Heart right ventricle (tissue), 16 donors: ENCODE measurements around the gene DIP2C. TPM values are rescaled to one million over a fixed set of nuclear protein-coding genes. Genes with fewer than 3 reads are reported as not detected.

Source experiments
- ATAC-seq, 8 donors: fragments of 200-7000 bp; cut with Tn5 transposase; one replicate each; pipeline ENCODE4 v1.9.1; 2020; ENCODE audit warnings: mild to moderate bottlenecking in 8 of 8, moderate library complexity in 8 of 8, moderate number of reproducible peaks in 1 of 8
- DNase-seq, 2 donors: peaks; one replicate each; pipeline ENCODE4 v3.0.0-alpha.2; 2020
- H3K27ac ChIP-seq, 10 donors: fragments of 200-600 bp; sonication (generic) in 2 of 10; one replicate each; pipeline versions ENCODE4 v1.5.0 to v1.8.0; 2020 to 2022; ENCODE audit warnings: mild to moderate bottlenecking in 3 of 10
- H3K27me3 ChIP-seq, 7 donors: fragments of 200-600 bp; one replicate each; pipeline ENCODE4 v1.8.0; 2021 to 2022; ENCODE audit warnings: mild to moderate bottlenecking in 2 of 7
- H3K36me3 ChIP-seq, 9 donors: fragments of 200-600 bp; sonication (generic) in 1 of 9; one replicate each; pipeline versions ENCODE4 v1.5.0 to v1.8.0; 2020 to 2022; ENCODE audit warnings: mild to moderate bottlenecking in 2 of 9
- H3K4me1 ChIP-seq, 9 donors: fragments of 200-600 bp; sonication (generic) in 1 of 9; one replicate each; pipeline versions ENCODE4 v1.5.0 to v1.8.0; 2020 to 2022; ENCODE audit warnings: mild to moderate bottlenecking in 4 of 9
- H3K4me3 ChIP-seq, 10 donors: fragments of 200-600 bp; sonication (generic) in 2 of 10; one replicate each; pipeline versions ENCODE4 v1.5.0 to v1.8.0; 2020 to 2022; ENCODE audit warnings: mild to moderate bottlenecking in 7 of 10, moderate library complexity in 2 of 10
- H3K9me3 ChIP-seq, 11 donors: fragments of 200-600 bp in 10 of 11; sonication (generic) in 2 of 11; one replicate each; pipeline versions ENCODE4 v1.5.0 to v1.8.0; 2013 to 2022; ENCODE audit warnings: mild to moderate bottlenecking in 2 of 11, control low read depth in 1 of 11, moderate library complexity in 1 of 11
- CTCF ChIP-seq, 9 donors: fragments of 200-600 bp; sonication (generic) in 2 of 9; IDR thresholded peaks; one replicate each; pipeline versions ENCODE4 v1.5.0 to v1.8.0; 2021 to 2022; ENCODE audit warnings: antibody characterized with exemption in 9 of 9, mild to moderate bottlenecking in 5 of 9, moderate library complexity in 1 of 9
- WGBS, 2 donors: extraction: QIAGEN DNeasy Blood & Tissue Kit; methylation state at CpG; one replicate each; pipeline ENCODE4 v1.1.7; 2013; ENCODE audit warnings: inconsistent platforms in 1 of 2; 5-methylcytosine and 5-hydroxymethylcytosine counted together
- intact Hi-C, 10 donors: fragments of 100-400 bp; cut with DNase I; formaldehyde crosslinking; loops; one replicate each; pipeline versions ENCODE4 v1.11.1 to v1.14.2; 2022
- polyA plus RNA-seq, 2 donors: library from polyadenylated mRNA; stranded (reverse); fragments of 200-250 nt; gene quantifications; one replicate each; pipeline ENCODE4 v1.2.3, GENCODE V29; 2013
- total RNA-seq, 10 donors: library from RNA; stranded (reverse); fragmentation: NEBNext Ultra II Directional in 3 of 10; extraction: Animal tissue kit (Norgen Biotek cat#: 25700) in 3 of 10; gene quantifications; one replicate each; pipeline versions ENCODE4 v1.2.1 to v1.2.4, GENCODE V29; 2021 to 2023
- donor health status: Arrhythmogenic right ventricular cardiomyopathy.
- donor health status: ischemic (EF 13 %, LVEDD 7.1; RV severe dilation, severe dysfunction).
- donor health status: healthy with polysubstance abuse.
- donor health status: DM: no; HTN: yes; CAD: no.
- donor health status: DM: no; HTN: no; CAD: no.
- donor health status: ischemic (EF 25% LVEDD 6.9; RV normal size, moderate dysfunction).
- donor health status: ischemic (EF 25% LVEDD 5.7; RV mildly dilated, moderate dysfunction).
- donor health status: healthy.
- donor health status: DM: yes; HTN: yes; CAD: no.
- donor health status: Ischemic cardiomyopathy.
- donor health status: ischemic (EF 35%, LVEDD 5.7; RV mildly dilated, moderate dysfunction).
- donor health status: nonischemic (EF 11% LVEDD 7.7; RV severe dilation, severe dysfunction).
- donor health status: DM: yes; HTN: yes; CAD: no.
- donor health status: PGD.
- donor health status: ischemic (EF 29% LVEDD 5.4; RV normal size, mild dysfunction).
- donor health status: nonischemic (EF 23%, LVEDD 6.1; RV moderate dilation, normal function).

The DIP2C gene
- total and polyA plus RNA-seq, 12 donors = 7.1 to 48.2 (median 33.7) TPM

- intact Hi-C loops = loop anchor here in 3 of 10 donors (10.0 kb wide), 2 partner anchors 66 to 204 kb away; no protein-coding TSS in a partner anchor
- no peak for TF ChIP-seq CTCF (IDR thresholded peaks at IDR 0.05)
- Histone ChIP-seq H3K27me3 (no peaks in the 10 kb centered on the region), H3K4me3 (no peak overlapping the region), H3K36me3 (no peaks in the 10 kb centered on the region), H3K9me3 (peaks cover 0 to 12% (median 0%) of the 10 kb centered on the region in 11 donors), H3K27ac (peak overlapping the region in 2 of 10 donors; percentile 5 to 23), H3K4me1 (peaks cover 0 to 32% (median 20%) of the 10 kb centered on the region in 9 donors)
- ATAC-seq (peak in 7 of 8 donors; percentile 24 to 86 (median 62)), DNase-seq (no peak)
- WGBS, 2 donors = 49 to 53% methylated on average over 6 of the region's 6 CpGs
These were observed 108.7 kb downstream of the DIP2C start for GRCh38 chr10:580778-581177.

GRCh38 chr10:576130-576465 lies 113.4 kb downstream of the DIP2C start:
- no peaks in the 10 kb centered on the region for H3K36me3 ChIP-seq
- TF ChIP-seq CTCF (IDR thresholded peaks at IDR 0.05) = no peak
- H3K4me3 ChIP-seq = no peak overlapping the region
- no peaks in the 10 kb centered on the region for H3K27me3 ChIP-seq
- 38 to 47% methylated on average over 10 of the region's 10 CpGs for WGBS, 2 donors
- ATAC-seq (peak; percentile 25 to 74 (median 56)), DNase-seq (no peak)
- no peak overlapping the region for H3K27ac ChIP-seq
- H3K9me3 ChIP-seq = peaks cover 0 to 12% (median 0%) of the 10 kb centered on the region in 11 donors
- intact Hi-C loops = no loop called here
- peaks cover 0 to 32% (median 19%) of the 10 kb centered on the region in 9 donors for H3K4me1 ChIP-seq

GRCh38 chr10:575402-576129 lies 113.9 kb downstream of the DIP2C start:
- 54 to 63% methylated on average over 16 of the region's 16 CpGs for WGBS, 2 donors
- Histone ChIP-seq H3K4me1 (peaks cover 0 to 28% (median 17%) of the 10 kb centered on the region in 9 donors), H3K27me3 (no peaks in the 10 kb centered on the region), H3K27ac (no peak overlapping the region), H3K9me3 (peaks cover 0 to 12% (median 0%) of the 10 kb centered on the region in 11 donors), H3K36me3 (no peaks in the 10 kb centered on the region), H3K4me3 (no peak overlapping the region)
- intact Hi-C loops = no loop called here
- TF ChIP-seq CTCF (IDR thresholded peaks at IDR 0.05) = no peak
- ATAC-seq (peak in 7 of 8 donors; percentile 25 to 70 (median 47)), DNase-seq (no peak)

GRCh38 chr10:572696-573095 lies 116.8 kb downstream of the DIP2C start:
- H3K4me3 ChIP-seq = no peak overlapping the region
- peaks cover 0 to 14% (median 3%) of the 10 kb centered on the region in 11 donors for H3K9me3 ChIP-seq
- intact Hi-C loops = no loop called here
- DNase-seq (no peak), ATAC-seq (no peak)
- peaks cover 0 to 23% (median 17%) of the 10 kb centered on the region in 9 donors for H3K4me1 ChIP-seq
- TF ChIP-seq CTCF (IDR thresholded peaks at IDR 0.05) = no peak
- H3K36me3 ChIP-seq = no peaks in the 10 kb centered on the region
- no peaks in the 10 kb centered on the region for H3K27me3 ChIP-seq
- WGBS, 2 donors = 89 to 91% methylated on average over 12 of the region's 12 CpGs
- no peak overlapping the region for H3K27ac ChIP-seq
